ENCODE measurements around the gene NAA35. TPM values are rescaled to one million over a fixed set of nuclear protein-coding genes. Genes with fewer than 3 reads are reported as not detected.

The NAA35 gene
- polyA plus RNA-seq, 1 of the 3 experiments (the other 2 are of a cell fraction) = 9.0 TPM

DNA sequence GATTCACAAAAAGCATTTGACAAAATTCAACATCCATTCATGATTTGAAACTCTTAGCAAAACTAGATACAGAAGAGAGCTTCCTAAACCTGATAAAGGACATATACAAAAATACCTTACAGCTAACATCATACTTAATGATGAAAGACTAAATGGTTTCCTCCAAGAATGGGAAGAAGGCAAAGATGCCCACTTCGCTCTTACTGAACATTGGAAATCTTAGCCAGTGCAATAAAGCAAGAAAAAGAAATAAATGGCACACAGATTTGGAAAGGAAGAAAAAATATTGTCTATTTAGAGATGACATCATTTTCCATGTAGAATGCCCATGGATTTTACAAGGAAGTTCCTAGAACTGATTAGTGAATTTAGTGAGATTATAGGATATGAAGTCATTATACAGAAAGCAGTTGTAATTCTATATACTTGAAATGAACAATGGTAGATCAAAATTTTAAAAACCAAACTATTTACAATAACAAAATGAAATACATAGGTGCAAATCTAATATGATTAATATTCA, 64.4 kb downstream of the NAA35 start:
- Histone ChIP-seq H3K9me3 (no peaks in the 10 kb centered on the region), H3K79me2 (ENCODE audit: insufficient read depth) (peaks cover 12% of the 10 kb centered on the region; the same call in 1 of the 2 replicates), H3K27me3 (ENCODE audit: insufficient read depth) (no peaks in the 10 kb centered on the region), H2AFZ (ENCODE audit: low read depth) (no peak overlapping the region), H4K20me1 (ENCODE audit: insufficient read depth) (no peaks in the 10 kb centered on the region), H3K9ac (no peak overlapping the region), H3K4me1 (ENCODE audit: control insufficient read depth in 1 of 2, insufficient read depth in 2 of 2, low read depth in 1 of 2, low read length in 1 of 2) (no peaks in the 10 kb centered on the region; a peak in 1 of 4 replicates), H3K27ac (ENCODE audit: low read depth in 2 of 2, low read length in 1 of 2) (no peak overlapping the region), H3F3A (replicated peaks; ENCODE audit: insufficient read depth) (no peaks in the 10 kb centered on the region), H3K36me3 (replicated peaks in 1 of 2; ENCODE audit: control insufficient read depth in 1 of 2, insufficient read depth in 2 of 2, low read length in 1 of 2) (peaks cover 54 to 73% of the 10 kb centered on the region in 2 experiments), H3K9me2 (no peaks in the 10 kb centered on the region), H3K4me2 (no peak overlapping the region), H3K4me3 (ENCODE audit: low read depth in 2 of 2, low read length in 1 of 2) (no peak overlapping the region)
- POLR2A ChIA-PET = no interaction called here
- CTCF ChIA-PET = interaction anchor here (1.0 kb wide), 1 partner anchor 33 kb away, joined by 3 read pairs; no protein-coding TSS in a partner anchor
- TF ChIP-seq, protein P1, sequence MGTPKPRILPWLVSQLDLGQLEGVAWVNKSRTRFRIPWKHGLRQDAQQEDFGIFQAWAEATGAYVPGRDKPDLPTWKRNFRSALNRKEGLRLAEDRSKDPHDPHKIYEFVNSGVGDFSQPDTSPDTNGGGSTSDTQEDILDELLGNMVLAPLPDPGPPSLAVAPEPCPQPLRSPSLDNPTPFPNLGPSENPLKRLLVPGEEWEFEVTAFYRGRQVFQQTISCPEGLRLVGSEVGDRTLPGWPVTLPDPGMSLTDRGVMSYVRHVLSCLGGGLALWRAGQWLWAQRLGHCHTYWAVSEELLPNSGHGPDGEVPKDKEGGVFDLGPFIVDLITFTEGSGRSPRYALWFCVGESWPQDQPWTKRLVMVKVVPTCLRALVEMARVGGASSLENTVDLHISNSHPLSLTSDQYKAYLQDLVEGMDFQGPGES (IDR thresholded peaks at IDR 0.05; ENCODE audit: low read depth, low read length) = no peak
- TF ChIP-seq MEF2A (IDR thresholded peaks at IDR 0.05; ENCODE audit: borderline replicate concordance, low read depth) (no peak), RFX5 (IDR thresholded peaks at IDR 0.05; ENCODE audit: low read length) (no peak), NFIC (IDR thresholded peaks at IDR 0.05; ENCODE audit: borderline replicate concordance) (no peak), EZH2phosphoT487 (IDR thresholded peaks at IDR 0.05; ENCODE audit: borderline replicate concordance, low read depth) (no peak), FOSL2 (IDR thresholded peaks at IDR 0.05; ENCODE audit: borderline replicate concordance, low read depth) (no peak), CHD2 (IDR thresholded peaks at IDR 0.05; ENCODE audit: low read length, partially characterized antibody) (no peak), GATA2 (CRISPR knock-in tag; IDR thresholded peaks at IDR 0.05) (no peak), GABPA (IDR thresholded peaks at IDR 0.05; ENCODE audit: low read depth) (no peak), RXRA (IDR thresholded peaks at IDR 0.05; ENCODE audit: borderline replicate concordance, low read depth) (no peak), SIN3A (IDR thresholded peaks at IDR 0.05; ENCODE audit: borderline replicate concordance, low read depth, low read length) (no peak), NRF1 (IDR thresholded peaks at IDR 0.05; ENCODE audit: low read depth, low read length) (no peak), EP300 (IDR thresholded peaks at IDR 0.05; ENCODE audit: borderline replicate concordance in 1 of 2, low read depth in 1 of 2, low read length in 1 of 2) (no peak), SMC3 (IDR thresholded peaks at IDR 0.05; ENCODE audit: low read depth, low read length) (no peak), POLR2AphosphoS5 (IDR thresholded peaks at IDR 0.05; ENCODE audit: low read depth, low read length) (no peak), ELF1 (IDR thresholded peaks at IDR 0.05) (no peak)
- TF ChIP-seq, protein P2, sequence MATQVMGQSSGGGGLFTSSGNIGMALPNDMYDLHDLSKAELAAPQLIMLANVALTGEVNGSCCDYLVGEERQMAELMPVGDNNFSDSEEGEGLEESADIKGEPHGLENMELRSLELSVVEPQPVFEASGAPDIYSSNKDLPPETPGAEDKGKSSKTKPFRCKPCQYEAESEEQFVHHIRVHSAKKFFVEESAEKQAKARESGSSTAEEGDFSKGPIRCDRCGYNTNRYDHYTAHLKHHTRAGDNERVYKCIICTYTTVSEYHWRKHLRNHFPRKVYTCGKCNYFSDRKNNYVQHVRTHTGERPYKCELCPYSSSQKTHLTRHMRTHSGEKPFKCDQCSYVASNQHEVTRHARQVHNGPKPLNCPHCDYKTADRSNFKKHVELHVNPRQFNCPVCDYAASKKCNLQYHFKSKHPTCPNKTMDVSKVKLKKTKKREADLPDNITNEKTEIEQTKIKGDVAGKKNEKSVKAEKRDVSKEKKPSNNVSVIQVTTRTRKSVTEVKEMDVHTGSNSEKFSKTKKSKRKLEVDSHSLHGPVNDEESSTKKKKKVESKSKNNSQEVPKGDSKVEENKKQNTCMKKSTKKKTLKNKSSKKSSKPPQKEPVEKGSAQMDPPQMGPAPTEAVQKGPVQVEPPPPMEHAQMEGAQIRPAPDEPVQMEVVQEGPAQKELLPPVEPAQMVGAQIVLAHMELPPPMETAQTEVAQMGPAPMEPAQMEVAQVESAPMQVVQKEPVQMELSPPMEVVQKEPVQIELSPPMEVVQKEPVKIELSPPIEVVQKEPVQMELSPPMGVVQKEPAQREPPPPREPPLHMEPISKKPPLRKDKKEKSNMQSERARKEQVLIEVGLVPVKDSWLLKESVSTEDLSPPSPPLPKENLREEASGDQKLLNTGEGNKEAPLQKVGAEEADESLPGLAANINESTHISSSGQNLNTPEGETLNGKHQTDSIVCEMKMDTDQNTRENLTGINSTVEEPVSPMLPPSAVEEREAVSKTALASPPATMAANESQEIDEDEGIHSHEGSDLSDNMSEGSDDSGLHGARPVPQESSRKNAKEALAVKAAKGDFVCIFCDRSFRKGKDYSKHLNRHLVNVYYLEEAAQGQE (IDR thresholded peaks at IDR 0.05; ENCODE audit: low read depth, low read length) = no peak
- TF ChIP-seq, protein P3, sequence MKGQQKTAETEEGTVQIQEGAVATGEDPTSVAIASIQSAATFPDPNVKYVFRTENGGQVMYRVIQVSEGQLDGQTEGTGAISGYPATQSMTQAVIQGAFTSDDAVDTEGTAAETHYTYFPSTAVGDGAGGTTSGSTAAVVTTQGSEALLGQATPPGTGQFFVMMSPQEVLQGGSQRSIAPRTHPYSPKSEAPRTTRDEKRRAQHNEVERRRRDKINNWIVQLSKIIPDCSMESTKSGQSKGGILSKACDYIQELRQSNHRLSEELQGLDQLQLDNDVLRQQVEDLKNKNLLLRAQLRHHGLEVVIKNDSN (IDR thresholded peaks at IDR 0.05; ENCODE audit: borderline replicate concordance, low read depth) = no peak
- TF ChIP-seq, protein P4, sequence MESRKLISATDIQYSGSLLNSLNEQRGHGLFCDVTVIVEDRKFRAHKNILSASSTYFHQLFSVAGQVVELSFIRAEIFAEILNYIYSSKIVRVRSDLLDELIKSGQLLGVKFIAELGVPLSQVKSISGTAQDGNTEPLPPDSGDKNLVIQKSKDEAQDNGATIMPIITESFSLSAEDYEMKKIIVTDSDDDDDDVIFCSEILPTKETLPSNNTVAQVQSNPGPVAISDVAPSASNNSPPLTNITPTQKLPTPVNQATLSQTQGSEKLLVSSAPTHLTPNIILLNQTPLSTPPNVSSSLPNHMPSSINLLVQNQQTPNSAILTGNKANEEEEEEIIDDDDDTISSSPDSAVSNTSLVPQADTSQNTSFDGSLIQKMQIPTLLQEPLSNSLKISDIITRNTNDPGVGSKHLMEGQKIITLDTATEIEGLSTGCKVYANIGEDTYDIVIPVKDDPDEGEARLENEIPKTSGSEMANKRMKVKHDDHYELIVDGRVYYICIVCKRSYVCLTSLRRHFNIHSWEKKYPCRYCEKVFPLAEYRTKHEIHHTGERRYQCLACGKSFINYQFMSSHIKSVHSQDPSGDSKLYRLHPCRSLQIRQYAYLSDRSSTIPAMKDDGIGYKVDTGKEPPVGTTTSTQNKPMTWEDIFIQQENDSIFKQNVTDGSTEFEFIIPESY (IDR thresholded peaks at IDR 0.05; ENCODE audit: borderline replicate concordance, low read depth) = no peak
- no peak for DNase-seq
- 100% methylated on average over 1 of the region's 1 CpG for WGBS (ENCODE audit: low lambda C conversion rate)

Data from SK-N-SH (cell line).